Measurements from ENCODE around the gene MUL1.

Gene MUL1

GRCh38 chr1:20508411-20508771, 440 bp upstream of the MUL1 start:
- no peak for TF ChIP-seq CTCF (conservative IDR thresholded peaks at IDR 0.05; ENCODE audit: low read depth, low read length)
- peak overlapping the region; percentile 97 for H3K4me3 ChIP-seq (ENCODE audit: low read length)
- no peak for DNase-seq (ENCODE audit: low read depth)

- peak overlapping the region; percentile 97 for H3K4me3 ChIP-seq (ENCODE audit: low read length)
- DNase-seq (ENCODE audit: low read depth): no peak
- no peak for TF ChIP-seq CTCF (conservative IDR thresholded peaks at IDR 0.05; ENCODE audit: low read depth, low read length)
These were observed 745 bp downstream of the MUL1 start for GRCh38 chr1:20507248-20507563.

- DNase-seq (ENCODE audit: low read depth): no peak
- no peak for TF ChIP-seq CTCF (conservative IDR thresholded peaks at IDR 0.05; ENCODE audit: low read depth, low read length)
- no peak overlapping the region for H3K4me3 ChIP-seq (ENCODE audit: low read length)
These were observed 2.5 kb downstream of the MUL1 start for GRCh38 chr1:20505488-20505887.

- TF ChIP-seq CTCF (conservative IDR thresholded peaks at IDR 0.05; ENCODE audit: low read depth, low read length): no peak
- DNase-seq (ENCODE audit: low read depth): no peak
- H3K4me3 ChIP-seq (ENCODE audit: low read length): no peak overlapping the region
These were observed 7.2 kb downstream of the MUL1 start for GRCh38 chr1:20500716-20501115.

GRCh38 chr1:20499718-20500117, 8.2 kb downstream of the MUL1 start:
- H3K4me3 ChIP-seq (ENCODE audit: low read length): no peak overlapping the region
- no peak for TF ChIP-seq CTCF (conservative IDR thresholded peaks at IDR 0.05; ENCODE audit: low read depth, low read length)
- DNase-seq (ENCODE audit: low read depth): no peak

- no peak for TF ChIP-seq CTCF (conservative IDR thresholded peaks at IDR 0.05; ENCODE audit: low read depth, low read length)
- no peak overlapping the region for H3K4me3 ChIP-seq (ENCODE audit: low read length)
- no peak for DNase-seq (ENCODE audit: low read depth)
These were observed 8.8 kb downstream of the MUL1 start for GRCh38 chr1:20499105-20499504.

- DNase-seq (ENCODE audit: low read depth): no peak
- no peak overlapping the region for H3K4me3 ChIP-seq (ENCODE audit: low read length)
- TF ChIP-seq CTCF (conservative IDR thresholded peaks at IDR 0.05; ENCODE audit: low read depth, low read length): no peak
These were observed 9.8 kb downstream of the MUL1 start for GRCh38 chr1:20498116-20498515.
